ENCODE measurements around the gene ESYT1.
"Not testable (repeated sequence)": the region's sequence is repeated elsewhere in the genome, so short reads cannot be mapped to it uniquely, and the experiment has no call there.

Gene ESYT1

GRCh38 chr12:56104815-56105608, 23.1 kb upstream of the ESYT1 start:
- DNase-seq, result no peak

GRCh38 chr12:56105609-56105902, 22.5 kb upstream of the ESYT1 start:
- no peak for DNase-seq

GRCh38 chr12:56107242-56107641, 20.8 kb upstream of the ESYT1 start:
- no peak for DNase-seq

GRCh38 chr12:56110571-56110970, 17.5 kb upstream of the ESYT1 start:
- DNase-seq, result no peak

GRCh38 chr12:56114084-56114483, 14.0 kb upstream of the ESYT1 start:
- DNase-seq, result no peak

- peak; percentile 79 for DNase-seq
Observed at GRCh38 chr12:56115329-56115728, 12.7 kb upstream of the ESYT1 start.

GRCh38 chr12:56116267-56117081, 11.6 kb upstream of the ESYT1 start, which contains the start of gene RPL41:
RPL41 (plus strand) TSS chr12:56116633.
- DNase-seq, result peak; percentile 97

GRCh38 chr12:56117082-56117706, 10.9 kb upstream of the ESYT1 start:
- DNase-seq, result not testable (repeated sequence)

- peak; percentile 100 for DNase-seq
Observed at GRCh38 chr12:56117778-56118687, 10.0 kb upstream of the ESYT1 start, which contains the start of gene ZC3H10. ZC3H10 (plus strand) TSS chr12:56118266; CDS start chr12:56120563, 2,297 bp downstream.

GRCh38 chr12:56118688-56119357, 9.2 kb upstream of the ESYT1 start:
- no peak for DNase-seq

GRCh38 chr12:56119361-56119796, 8.7 kb upstream of the ESYT1 start:
- peak; percentile 96 for DNase-seq

- peak; percentile 77 for DNase-seq
Observed at GRCh38 chr12:56120158-56120846, 7.8 kb upstream of the ESYT1 start.

- DNase-seq, result no peak
Observed at GRCh38 chr12:56121204-56121870, 6.7 kb upstream of the ESYT1 start.

- DNase-seq, result no peak
Observed at GRCh38 chr12:56122637-56123036, 5.4 kb upstream of the ESYT1 start.

GRCh38 chr12:56124133-56124532, 3.9 kb upstream of the ESYT1 start:
- no peak for DNase-seq

- DNase-seq, result no peak
Observed at GRCh38 chr12:56126732-56127239, 1.3 kb upstream of the ESYT1 start.

GRCh38 chr12:56127485-56127887, 581 bp upstream of the ESYT1 start:
- DNase-seq, result no peak

- DNase-seq, result no peak
Observed at GRCh38 chr12:56128670-56129205, 671 bp downstream of the ESYT1 start.

GRCh38 chr12:56129206-56129941, 1.3 kb downstream of the ESYT1 start:
- DNase-seq, result peak; percentile 92
